T-helper 1 cell (primary cell): Measurements from ENCODE around the gene CADM4.

ENCODE experiments used
- DNase-seq, 5 donors: peaks; one replicate each; pipeline ENCODE4 v3.0.0-alpha.2; 2012 to 2020

The CADM4 gene

DNA sequence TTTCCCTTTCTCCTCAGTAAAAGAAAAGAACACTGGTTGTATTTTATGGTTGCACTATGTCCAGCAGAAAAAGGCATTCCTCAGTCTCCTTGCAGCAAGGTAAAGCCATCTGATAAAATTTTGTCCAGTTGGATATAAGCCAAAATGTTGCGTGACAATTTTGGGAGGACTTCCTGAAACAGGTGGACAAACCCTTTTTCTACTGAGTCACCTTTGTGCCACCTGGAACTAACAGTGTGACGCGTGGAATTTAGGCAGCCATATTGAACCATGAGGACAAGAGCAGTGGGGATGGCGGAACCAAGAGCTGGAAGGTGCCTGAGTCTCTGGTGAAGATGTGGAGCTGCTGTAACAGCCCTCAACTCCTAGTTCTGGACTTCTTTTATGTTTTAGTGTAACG lies 8.2 kb downstream of the CADM4 start:
- DNase-seq, result no peak

DNA sequence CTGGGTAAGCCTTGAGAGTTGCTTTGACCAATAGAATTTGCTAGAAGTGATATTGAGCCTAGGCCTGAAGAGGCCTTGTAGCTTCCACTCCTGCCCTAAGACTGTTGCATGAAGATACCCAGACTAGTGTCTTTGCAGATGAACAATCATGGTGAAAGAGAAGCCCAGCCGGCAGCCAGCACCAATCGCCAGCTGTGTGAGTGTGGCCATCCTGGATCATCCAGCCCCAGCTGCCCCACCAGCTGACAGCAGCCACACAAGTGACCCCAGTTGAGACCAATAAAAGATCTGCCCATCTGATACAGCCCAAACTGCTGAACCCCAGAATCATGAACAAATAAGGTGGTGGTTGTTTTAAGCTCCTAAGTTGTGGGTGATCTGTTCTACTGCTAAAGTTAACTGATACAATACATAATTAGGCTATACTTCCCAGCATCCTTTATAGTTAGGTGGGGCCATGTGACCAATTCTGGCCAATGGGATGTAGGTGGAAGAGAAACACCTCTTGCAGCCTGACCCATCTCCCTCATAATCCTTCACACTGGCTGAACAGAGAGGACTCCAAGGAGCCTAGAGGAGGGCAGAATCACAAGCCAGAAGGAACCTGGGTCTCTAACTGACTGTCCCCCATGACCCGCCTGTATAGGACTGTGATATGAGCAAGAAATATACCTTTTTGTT lies 10.9 kb downstream of the CADM4 start:
- no peak for DNase-seq

DNA sequence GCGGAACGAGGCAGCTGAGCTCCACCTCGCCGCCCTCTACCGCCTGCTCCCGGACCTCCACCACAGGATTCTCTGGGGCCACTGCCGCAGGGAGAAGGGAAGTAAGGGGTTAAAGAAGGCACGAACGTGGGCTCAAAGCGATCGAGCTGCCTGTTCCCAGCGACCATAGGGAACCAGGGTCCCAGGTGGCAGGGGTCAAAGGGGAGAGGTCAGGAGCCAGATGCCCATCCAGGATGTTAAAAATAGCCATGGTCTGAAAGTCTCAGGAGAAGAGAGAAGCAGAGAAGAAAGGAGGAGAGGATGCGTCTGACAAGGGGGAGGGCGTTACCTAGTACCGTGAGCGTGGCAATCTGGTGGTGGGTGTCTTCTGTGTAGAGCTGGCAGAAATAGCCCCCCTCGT lies 12.8 kb downstream of the CADM4 start:
- DNase-seq, result no peak

DNA sequence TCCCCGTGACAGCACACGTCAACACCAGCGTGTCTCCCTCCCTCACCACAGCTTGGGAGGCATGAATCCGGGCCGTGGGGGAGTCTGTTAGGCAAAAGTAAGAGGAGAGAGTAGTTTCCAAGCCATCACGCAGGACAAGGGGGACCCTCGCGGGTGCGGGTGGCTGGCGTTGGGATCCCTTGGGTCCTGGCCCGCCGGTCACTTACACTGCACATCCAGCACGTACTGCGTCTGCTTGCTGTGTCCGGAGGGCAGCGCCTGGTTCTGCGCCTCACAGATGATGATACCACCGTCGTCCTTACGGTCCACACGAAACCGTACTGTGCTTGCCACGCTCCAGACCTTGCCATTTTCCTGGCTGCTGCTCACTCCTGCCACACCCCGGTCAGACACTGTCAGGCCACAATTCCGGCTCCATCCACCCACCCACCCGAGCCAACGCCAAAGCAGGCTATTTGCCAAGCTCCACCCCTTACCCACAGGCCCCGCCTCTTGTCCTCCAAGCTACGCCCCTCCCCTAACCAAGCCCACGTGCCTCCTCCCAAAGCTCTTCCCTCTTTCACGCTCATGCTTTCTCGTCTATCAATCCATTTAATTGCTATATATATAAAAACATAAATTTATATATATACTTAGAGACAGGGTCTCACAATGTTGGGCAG lies 13.6 kb downstream of the CADM4 start:
- DNase-seq, result no peak

DNA sequence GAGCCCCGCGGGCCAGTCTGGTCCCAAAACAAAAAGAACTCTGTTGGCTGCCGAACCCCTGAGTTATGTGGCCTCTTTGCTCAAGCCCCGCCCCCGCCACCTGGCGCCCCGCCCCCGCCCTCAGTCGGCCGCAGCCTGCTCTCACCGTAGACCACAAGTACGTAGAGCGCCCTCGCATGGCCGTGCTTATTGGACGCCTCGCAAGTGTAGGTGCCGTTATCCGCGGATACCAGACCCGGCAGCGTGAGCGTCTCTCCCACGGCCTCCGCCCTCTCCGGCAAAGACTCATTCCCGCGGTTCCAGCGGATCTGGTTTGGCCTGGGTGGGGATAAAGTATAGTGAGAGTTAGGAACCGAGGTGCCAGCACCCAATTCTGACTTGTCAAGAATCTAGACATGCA lies 14.7 kb downstream of the CADM4 start:
- peak; percentile 75 to 86 (median 83) for DNase-seq

DNA sequence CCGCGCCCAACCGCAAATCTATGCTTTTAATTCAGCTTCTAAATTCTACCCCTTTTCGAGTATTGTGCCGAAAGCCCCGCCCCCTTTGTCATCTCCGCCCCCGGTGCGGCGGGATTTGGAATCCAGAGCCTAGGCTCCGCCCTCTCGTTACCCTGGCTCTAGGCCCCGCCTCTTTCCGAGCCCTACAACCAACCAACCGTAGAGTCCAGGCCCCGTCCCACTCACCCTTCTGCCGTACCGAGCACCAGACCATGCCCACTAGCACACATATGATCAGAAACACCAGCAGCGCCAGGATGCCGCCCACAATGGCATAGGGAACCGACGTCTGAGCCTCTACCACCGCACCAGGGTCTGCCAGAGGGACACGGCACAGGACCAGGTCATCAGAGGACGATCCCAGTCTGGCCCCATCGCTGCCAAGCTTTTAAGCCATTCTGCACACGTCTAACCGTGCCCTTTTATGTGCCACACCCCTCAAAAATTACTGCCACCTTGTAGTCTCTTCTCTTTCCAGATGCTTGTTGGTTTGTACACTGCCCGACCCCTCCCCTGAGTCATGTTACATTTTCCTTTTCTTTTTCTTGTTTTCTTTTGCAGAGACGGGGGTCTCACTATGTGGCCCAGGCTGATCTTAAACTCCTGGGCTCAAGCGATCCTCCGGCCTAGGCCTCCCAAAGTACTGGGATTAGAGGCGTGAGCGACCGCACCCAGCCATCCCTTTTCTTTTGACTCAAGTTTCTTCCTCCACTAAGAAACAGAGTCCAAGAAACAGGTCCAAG lies 15.6 kb downstream of the CADM4 start:
- DNase-seq, result no peak

DNA sequence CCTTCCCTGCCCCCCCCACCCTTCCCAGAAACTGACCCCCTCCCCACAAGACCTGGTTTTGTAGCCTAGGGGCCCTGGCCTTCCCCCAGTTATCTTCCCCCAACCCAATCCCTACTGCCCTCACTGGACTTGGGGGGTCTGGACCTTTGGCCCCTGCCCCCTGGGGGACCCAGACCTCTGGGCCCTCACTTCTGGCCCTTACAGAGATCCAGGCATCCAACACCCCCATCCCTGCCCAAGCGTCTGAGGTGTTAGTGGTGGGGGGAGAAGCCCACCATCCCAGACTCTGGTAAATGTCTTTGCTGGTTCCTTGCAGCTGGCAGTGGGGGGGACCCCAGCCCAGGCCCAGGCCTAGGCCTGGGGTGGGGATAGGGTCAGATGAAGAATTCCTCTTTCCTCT lies 16.7 kb downstream of the CADM4 start:
- DNase-seq, result no peak

DNA sequence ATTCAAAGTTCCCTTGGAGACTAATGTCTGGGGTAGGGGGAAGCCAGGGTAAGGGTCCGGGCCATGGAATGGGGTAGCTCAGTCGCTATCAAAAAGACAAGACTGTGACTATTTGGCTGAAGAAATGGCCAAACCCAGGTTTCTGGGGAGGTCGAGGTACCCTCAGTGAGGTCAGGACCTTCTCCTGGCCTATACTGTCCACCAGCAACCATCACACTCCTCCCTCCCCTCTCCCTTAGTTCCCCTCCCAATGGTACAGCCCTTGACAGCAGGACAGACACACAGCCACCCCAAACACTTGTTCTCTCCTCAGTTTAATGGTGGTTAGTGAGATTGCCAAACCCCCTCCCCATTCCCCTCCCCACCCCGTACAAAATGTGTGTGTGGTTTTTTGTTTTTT lies 17.6 kb downstream of the CADM4 start:
- no peak for DNase-seq

DNA sequence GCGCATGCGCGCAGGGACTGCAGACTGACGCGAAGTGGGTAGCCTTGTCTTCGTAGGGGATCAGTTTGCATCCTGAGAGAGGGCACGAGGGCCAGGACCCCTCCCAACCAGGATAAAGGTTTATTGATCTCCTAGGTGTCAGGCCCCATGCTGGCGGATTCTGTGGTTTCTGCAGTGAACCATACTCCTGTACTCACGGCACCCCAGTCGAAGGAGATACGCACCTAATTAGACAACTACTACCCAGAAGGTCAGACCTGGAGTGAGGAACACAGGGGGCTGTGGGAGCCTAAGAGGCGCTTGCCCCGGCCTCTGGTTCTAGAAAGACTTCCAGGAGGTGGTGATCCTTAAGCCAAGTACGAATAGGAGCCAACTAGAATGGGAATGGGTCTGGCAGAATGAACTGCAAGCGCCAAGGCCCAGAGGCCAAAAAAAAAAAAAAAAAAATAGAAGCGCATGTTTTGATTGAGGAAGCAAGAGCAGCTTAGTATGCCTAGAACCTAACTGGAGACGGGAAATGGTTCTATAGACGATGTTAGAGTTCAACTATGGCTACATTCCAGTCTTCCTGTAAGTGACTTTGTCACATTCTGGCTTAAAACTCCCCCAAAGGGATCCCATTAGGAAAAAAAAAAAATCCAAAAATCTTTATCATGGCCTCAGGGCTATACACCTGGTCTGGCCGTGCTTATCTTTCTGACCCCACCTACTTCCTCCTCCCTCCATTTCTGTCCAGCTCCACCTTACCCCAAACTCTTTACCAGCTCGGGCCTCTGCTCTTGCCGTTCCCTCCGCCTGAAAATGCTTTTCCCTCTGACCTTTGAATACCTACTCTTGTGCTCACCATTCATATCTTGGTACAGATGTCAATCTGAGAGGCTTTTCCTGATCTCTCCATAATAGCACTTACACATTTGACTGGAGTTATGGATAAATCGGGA lies 19.3 kb downstream of the CADM4 start:
- peak in 3 of 5 donors; percentile 69 to 78 (median 76) for DNase-seq

DNA sequence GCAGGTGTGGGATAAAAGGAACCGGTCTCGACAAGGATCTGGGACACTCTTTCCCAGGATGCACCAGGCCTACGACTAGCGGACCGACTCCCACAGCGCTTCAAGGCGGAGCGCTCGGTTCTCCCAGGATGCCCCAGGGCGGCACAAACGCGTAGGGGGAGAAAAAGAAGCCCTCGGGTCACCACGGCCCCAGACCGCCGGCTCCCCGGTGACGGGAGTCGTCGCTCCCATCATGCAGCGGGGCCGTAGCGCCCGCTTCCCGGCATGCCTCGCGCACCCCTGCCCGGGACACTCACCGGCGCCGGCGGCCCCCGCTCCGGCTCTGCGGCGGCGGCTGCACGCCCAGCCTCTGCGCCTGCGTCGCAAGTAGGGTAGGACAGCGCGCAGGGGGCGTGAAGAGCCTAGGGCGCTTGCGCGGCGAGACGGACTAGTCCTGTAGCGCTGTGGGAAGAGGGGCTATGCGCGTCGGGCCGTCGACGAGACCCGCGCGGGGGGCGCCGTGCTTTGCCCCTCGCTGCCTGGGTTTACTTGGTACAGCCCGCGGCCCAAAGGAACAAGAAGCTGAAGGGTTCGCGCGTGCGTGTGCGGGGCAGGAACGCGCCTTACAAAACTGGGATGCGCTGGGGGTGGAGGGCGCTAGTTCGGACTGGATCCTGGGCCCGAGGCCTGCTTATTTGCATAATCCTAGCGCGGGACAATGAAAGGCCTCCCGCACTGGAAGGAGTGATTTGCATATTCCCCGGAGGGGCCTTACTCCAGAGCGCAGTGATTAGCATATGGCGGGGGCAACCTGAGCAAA lies 20.2 kb downstream of the CADM4 start, which contains the start of gene ZNF428:
Gene ZNF428 (minus strand): TSS at position 368 of the 799 bp plus-strand sequence. CDS start 5,325 bp downstream, outside the sequence.
- peak; percentile 79 to 87 (median 80) for DNase-seq

DNA sequence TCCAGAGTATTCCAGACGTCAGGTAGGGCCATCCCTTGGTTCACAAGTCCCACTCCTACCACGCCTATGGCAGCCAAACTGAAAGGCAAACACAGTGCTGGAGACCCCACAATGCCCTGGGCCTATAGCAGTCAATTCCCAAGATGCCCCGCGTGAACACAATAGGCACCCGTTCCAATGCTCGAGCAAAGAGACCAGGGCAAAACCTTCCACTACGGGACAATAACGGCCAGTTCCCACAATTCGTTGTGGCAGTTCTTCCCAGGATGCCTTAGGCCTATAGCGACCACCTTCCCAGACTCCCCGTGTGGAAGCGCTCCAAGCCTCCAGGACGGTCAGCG lies 20.8 kb downstream of the CADM4 start:
- peak in 2 of 5 donors; percentile 13 to 63 for DNase-seq

DNA sequence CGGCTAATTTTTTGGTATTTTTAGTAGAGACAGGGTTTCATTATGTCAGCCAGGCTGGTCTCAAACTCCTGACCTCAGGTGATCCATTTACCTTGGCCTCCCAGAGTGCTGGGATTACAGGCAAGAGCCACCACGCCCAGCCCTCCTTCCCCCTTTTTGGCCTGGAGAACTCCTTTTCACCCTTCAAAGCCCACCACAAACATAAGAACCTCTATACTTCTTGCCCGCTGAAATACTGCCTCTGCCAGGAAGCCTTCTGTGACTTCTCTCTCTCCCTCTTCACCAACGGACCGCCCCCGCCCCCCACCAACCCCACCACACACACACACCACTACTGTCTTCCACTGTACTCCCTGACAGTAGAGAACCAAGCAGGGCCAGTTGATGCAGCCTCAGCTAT lies 22.7 kb downstream of the CADM4 start:
- no peak for DNase-seq

DNA sequence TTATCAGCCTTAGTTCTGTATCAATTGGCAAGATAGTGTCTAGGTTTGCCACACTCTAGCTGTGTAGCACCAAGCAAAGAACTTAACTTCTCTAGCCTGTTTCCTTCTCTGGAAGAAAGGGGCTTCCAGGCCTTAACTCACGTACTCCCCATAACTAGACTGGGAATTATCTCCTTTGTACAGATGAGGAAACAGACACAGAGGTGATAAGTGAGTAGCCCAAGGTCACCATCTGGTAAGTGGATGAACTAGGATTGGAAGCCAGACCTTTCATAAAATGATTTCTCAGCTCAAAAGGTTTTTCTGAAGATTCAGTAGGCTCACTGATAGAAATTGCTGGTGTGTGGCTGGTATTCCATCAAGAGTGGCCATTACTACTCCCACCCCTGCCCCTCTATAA lies 23.3 kb downstream of the CADM4 start:
- no peak for DNase-seq

DNA sequence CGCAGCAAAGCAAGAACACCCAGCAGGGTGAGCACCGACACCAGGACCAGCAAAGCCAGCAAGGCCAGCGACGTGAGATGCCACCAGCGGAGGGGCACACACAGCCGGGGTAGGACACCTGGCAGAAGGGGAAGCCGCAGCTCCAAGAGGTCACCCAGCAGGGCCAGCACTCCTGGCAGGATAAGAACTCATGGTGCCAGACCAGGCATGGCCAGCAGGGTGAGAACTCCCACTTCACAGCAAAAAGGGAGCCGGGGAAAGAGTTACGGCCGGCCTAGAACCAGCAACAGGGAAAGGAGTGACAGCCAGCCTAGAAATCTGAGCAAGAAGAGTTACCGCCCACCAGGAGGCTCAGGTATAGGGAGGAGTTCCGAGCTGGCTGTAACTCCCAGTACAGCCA lies 27.3 kb downstream of the CADM4 start:
- DNase-seq, result no peak

DNA sequence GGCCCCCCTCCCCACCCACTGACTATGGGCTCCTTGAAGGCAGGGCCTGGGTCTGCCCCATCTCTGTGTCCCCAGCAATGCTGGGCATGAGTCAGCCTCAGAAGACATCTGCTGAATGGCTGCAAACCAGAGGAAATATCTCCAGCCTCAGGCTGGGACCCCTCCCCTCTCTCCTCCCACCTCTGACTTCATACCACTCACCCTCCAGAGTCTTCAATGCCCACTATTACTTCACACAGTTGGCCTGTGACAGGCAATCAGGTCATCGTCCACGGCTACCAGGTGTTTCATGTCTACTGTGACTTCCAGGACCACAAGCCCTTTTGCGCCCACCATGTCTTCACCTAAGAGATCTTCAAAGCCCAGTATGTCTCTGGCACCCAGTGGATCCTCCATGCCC lies 27.9 kb downstream of the CADM4 start, which contains the start of gene SRRM5:
Gene SRRM5 (plus strand): TSS at position 301 of the 400 bp plus-strand sequence. CDS start 34 bp downstream, at position 335.
- DNase-seq, result no peak

DNA sequence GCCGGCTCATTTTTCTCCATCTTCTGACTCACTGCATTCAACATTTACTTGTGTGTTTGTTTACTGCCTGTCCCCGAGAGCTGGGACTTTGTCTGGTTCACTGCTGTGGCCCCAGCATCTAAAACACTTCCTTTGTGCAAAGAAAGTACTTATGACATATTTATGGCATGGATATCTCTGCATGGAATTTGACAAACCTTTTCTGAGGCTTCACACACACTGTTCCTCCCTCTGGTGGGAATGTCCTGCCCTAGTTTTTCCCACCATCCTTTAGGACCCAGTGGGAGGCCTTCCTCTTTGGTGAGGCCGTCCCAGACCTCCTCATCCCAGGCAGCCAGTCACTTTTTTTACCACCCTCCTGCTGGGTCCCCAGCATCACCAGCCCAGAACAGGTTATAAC lies 29.2 kb downstream of the CADM4 start:
- no peak for DNase-seq

DNA sequence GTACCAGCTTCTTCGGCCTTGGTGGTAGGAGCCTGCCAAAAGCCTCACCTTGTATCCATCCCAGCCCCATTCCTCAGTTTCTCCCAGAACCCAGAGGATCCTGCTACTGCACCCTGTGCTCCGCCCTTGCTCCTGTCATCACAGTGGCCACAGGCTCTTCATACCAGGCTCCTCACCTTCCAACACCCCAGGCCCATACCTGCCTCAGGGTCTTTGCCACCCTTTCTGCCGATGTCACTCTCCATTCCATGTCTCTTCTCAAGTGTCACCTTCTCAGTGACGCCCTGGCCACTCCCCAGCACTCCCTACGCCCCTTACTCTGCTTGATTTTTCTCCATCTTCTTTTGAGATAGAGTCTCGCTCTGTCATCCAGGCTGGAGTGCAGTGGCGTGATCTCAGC lies 29.8 kb downstream of the CADM4 start:
- no peak for DNase-seq

DNA sequence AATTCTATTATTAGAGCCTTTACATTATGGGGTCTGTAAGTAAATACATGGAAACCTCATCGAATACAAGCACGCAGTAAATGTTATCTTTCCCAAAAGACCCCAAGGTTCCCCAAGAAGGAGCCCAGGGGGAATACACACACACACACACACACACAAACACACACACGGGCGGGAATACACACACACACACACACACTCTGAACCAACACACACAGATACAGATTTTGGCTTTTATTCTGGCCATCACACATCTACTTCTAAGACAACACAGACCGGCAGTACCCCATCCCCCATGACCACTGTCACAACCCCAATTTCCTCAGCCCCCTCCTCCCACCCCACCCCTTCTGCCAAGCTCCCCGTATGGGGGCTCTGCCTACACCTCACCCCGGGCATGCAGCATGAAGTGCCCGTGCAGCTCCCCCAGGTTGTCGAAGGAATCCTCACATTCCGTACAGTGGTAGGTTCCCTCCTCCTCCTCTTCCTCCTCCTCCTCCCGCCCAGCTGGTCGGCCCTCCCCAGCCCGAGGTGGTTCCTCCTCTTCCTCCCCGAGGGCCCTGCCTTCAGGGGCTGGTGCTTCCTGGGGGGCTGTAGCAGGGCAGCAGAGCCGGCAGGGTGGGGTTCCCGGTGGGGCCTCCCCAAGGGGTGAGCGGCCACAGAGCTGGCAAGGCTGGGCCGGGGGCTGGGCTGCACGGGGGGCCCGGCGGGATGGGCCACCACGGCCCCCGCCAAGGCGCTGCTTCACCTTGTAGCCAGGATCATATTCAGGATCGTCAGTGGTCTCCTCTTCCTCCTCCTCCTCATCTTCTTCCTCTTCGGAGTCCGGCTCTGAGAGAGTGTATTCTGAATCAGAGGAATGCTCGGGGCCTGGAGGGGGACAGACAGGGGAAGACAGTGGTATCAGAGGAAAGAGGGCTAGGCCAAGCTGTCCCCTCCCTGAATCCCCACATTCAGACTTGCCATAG lies 32.1 kb downstream of the CADM4 start:
- DNase-seq, result no peak

DNA sequence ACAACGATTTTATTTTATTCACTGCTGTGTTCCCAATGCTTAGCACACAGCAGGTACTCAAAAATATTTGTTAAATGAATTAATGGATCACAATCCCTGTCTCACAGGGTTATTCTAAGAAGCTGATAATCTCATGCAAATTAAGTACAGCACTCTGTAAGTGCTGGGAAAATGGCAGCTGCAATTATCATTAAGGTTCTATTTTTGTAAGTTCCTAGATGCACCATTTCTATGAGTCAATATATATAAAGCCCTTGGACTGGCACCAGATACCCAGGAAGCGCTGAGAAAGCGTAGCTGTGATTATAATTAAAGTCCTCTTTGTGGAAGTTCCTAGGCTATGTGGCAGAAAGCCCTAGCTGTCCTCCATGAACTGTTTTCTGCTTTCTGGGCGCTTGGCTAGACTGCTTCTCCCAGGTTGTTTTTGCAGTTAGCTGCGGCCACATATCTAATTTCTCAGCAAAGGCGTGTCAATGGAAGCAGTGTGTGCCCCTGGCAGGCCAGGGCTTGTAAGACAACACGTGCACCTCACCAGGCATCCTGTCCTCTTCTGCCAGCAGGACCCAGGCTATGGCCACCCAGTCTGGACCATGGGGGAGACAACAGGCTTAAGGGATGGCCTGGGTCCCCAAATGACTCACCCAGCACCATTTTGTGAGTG lies 33.0 kb downstream of the CADM4 start:
- DNase-seq, result no peak
